Stimulated activated CD4-positive, alpha-beta T cell treated with anti-CD3 and anti-CD28 coated beads, Interleukin-15, amount 100 ng/mL, for 1 hour (primary cell): ENCODE results near the gene NPHP4.
"Not testable (repeated sequence)": the region's sequence is repeated elsewhere in the genome, so short reads cannot be mapped to it uniquely, and the experiment has no call there.

Experiments used
- DNase-seq, 2 donors: peaks; one replicate each; pipeline ENCODE4 v3.0.0-alpha.2; 2020; ENCODE audit warnings: low read depth in 1 of 2, low spot score in 1 of 2

Gene NPHP4

DNA sequence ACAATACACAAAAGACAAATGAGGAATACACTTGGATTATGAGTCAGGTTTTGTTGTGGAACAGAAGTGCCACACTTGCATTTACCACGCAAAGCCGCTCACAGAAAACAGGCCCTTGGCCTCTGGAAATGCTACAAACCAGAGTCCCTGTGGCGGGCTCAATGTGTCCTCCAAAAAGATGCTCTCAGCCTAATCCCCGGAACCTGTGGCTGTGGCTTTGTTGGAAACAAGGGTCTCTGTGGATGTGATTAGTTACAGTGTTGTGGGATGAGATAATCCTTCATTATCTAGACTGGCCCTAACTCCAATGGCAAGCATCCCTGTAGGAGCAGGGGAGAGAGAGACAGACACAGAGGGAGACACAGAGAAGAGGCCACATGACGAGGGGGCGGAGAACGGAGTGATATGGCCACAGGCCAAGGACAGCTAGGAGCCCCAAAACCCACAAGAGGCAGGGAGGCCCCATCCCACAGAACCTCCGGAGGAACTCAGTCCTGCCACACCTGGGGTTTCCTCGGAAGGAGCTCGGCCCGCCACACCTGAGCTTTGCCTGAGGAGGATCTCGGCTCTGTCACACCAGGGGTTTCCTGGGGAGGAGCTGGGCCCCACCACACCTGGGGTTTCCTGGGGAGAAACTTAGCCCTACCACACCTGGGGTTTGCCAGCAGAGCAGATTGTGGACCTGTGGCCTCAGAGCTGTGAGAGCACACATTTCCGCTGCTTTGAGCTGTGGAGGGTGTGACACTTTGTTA lies 55.4 kb downstream of the NPHP4 start:
- DNase-seq = no peak

DNA sequence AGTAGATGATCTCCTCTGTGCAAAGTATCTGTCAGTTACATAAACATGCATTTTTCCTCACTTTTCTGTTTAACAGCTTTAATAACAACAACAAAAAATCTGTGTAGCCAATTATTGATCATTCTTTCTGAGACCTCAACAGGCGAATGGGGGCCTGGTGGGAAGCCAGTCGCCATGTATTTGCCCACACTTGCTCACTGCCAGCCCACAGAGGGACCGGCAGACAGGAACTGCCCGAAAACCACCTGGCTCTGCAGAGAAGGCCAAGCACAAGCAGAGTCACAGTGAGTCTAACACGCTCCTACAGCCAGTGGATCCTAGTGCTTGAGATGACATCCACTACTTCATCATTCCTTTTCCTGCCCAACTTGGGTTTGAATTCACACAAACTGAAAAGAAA lies 56.1 kb downstream of the NPHP4 start:
- no peak for DNase-seq

- DNase-seq = no peak
Observed at GRCh38 chr1:5935026-5935425, 57.2 kb downstream of the NPHP4 start.

DNA sequence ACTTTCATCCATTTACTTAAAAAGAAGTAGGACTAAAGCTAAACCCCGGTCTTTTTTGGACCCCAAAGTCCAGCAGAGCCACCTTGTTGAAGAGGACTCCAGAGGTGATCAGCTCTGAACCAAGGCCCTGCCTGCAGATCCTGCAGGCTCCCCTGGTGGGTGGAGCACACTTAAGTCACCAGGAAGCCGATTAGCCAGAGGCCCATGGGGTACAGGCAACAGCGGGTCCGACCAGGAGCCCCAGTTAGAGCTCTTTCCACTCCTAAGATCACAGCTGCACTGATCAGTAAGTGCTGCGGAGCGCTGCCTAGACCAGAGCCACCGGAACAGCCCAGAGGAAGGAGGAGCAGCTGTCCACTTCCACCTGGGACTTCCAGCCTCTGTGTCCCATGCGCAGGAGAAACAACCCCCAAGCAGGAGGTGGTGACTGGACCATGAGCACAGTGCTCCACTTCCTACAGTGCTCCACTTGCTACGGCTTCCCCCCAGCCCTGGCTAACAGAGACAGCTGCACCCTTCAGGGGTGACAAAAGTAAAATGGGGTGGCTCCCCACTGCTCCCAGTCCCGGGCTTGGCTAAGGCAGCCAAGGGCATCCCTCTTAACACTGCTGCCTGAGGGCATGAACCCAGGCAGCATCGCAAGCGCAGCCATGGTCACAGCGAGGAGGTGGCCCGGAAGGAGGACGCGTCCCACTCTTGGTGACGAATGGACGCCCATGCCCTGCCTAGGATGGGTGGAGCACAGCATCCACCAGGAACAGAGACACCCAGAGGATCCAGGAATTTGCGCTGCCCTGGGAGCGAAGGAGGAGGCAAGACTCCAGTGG lies 58.0 kb downstream of the NPHP4 start:
- no peak for DNase-seq

DNA sequence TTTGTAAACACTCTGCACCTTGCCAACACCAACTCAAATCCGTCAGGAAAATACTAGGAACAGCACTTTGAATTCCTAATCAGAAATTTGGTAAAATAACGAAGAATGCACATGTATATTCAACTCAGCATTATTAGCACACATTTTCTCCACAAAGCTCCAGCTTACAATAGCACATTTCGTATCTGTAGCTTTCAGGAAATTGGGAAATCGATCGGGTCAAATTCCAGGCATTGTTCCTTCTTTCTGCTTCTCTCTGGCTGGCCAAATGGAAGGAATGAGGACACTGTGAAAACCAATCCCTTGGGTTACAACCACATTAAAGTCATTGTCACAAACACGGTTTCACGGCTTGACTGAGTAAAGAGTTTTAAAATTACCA lies 58.6 kb downstream of the NPHP4 start:
- DNase-seq = no peak

DNA sequence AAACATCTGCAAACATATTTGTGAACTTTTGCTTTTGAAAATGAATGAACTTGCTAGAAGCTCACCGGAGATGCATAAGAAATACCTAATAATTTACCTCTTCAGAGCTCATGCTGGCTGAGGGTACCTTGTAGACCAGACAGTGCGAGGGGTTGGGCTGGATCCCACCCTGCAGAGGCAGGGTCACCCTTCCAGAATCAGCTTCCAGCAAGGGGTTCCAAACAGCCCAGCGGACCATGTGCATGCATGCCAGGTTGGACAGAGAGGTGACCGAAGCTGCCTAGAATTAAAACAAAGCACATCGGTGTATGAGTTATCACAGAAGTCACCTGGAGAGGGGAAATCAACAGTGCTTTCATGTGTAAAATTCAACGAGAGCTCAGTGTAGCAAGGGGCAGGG lies 59.2 kb downstream of the NPHP4 start:
- DNase-seq = no peak

DNA sequence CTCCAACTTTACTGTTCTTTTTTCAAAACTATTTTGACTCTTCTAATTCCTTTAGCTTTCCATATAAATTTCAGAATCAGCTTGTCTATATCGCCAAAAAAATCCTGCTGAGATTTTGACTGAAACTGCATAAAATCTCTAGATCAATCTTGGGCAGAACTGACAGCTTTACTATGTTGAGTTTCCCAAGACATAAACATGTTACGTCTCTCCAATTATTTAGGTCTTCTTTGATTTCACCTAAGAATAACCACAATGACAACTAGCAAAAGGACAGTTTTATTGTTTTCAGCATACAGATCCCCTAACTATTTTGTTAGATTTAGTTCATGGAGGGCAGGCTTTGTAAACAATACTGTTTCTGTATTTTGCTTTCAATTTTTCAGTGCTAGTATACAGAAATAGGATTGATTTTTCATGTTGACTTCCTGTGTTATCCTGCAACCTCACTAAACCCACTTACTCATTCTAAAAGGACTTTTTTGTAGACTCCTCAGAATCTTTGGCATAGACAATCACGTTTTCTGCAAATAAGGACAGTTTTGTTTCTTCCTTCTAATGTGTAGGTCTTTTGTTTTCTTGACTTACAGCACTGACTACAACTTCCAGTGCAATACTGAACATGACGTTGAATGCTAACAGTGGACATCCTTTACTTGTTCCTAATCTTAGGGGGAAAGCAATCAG lies 63.4 kb downstream of the NPHP4 start:
- DNase-seq = no peak

DNA sequence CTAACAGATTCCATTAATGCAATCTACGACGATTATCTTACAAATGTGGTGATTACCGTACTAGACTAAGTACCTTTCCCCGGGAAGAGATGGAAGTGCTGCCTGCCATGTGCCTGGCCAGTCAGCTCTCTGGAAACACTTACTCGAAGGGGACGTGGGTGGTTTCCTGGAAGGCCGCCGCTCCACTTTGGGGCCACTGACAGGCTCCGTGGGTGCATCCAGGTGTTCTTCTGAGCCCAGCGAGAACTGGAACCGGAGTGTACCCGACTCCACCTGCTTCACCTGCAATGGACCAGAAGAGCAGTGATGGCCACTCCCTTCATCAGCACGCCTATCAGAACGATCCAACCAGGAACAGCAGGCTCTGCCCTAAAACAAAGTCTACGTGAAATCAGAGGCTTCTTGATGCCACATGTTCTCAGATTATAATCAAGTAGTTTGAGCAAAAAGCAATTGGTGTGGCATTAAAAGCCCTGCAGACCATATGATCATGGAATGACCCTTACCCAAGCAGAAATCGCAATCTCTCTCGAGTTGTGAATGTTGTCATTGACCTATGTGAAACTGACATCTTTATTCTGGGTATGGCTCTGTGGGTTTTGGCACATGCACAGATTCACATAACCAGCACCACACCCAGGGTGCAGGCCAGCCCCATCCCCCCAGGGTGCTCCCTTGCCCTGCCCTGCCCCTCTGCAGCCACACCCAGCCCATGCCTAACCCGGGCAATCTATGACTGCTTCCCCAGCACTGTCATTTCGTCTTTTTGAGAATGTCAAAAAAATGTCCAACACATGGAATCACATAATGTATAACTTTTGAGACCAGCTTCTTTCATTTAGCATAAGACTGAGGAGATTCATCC lies 64.5 kb downstream of the NPHP4 start:
- no peak for DNase-seq

DNA sequence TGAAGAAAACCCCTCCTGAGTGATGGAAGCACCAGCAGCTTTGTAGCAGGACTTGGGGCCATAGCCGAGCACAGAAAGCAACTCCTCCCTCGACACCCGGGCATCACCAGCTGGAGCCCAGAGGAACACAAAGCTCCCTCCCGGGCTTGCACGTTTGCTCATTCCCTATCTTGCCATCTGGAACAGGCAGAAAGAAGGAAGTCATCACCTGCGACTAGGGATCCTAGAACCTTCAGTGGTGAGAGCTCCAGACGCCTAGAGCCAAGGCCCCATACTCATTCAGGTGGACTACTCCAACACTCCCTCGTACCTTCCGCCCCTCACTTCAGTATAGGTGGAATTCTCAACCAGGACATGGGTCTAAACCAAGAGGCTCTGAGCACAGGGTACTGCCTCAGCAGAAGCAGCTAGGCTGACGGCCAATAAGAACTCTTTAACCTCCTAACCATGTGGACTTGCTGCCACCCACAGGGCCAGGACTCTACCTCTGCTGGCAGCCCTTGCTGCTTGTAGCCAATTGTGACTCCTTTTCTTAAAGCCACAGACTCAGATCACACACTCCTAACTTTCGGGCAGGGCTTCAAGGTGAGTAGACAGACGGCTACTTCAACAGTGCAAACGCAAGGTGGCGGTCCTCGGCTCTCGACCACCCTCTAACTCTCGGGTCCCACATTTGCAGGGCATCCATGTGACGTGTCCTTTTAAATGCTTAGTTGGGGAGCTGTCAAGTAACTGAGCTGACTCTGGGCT lies 65.4 kb downstream of the NPHP4 start:
- no peak for DNase-seq

DNA sequence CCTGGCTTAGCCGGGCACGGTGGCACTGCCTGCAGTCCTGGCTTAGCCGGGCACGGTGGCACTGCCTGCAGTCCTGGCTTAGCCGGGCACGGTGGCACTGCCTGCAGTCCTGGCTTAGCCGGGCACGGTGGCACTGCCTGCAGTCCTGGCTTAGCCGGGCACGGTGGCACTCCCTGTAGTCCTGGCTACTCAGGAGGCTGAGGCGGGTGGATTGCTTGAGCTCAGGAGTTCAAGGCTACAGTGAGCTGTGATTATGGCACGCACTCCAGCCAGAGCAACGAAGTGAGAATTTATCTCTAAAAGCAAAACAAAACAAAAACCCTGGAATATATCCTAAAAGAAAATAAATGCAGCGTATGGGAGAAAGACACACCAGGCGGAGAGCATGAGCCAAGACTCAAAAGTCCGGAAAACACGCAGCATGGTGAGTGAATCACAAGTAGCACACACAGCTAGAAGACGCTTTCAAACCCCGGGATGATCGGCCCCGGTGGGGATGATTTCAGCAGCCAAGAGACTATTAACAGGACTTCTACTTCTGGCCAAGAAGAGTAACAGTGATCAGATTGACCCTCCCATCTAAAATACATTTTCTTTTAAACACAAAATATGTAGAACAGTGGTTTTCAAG lies 69.4 kb downstream of the NPHP4 start:
- not testable (repeated sequence) for DNase-seq

GRCh38 chr1:5921671-5922070 lies 70.6 kb downstream of the NPHP4 start:
- no peak for DNase-seq

- no peak for DNase-seq
Observed at GRCh38 chr1:5921129-5921528, 71.1 kb downstream of the NPHP4 start.

GRCh38 chr1:5920201-5920600 lies 72.0 kb downstream of the NPHP4 start:
- no peak for DNase-seq

DNA sequence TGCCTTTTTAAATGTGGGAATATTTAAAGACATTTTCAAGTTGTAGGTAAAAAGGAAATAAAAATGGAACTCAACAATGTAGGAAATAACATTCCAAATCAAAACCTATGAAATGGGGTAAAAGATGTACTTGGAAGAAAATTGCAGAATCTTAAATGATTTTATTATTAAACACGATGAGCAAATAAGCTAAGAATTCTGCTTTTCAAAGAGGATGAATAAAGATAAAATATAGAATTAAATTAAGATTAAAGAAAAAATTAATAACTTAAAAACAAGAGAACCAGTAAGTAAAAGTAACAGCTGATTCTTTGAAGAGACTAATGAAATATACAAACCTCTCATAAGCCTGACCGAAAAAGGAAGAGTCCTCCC lies 74.0 kb downstream of the NPHP4 start:
- no peak for DNase-seq

GRCh38 chr1:5917591-5918274 lies 74.5 kb downstream of the NPHP4 start:
- no peak for DNase-seq

DNA sequence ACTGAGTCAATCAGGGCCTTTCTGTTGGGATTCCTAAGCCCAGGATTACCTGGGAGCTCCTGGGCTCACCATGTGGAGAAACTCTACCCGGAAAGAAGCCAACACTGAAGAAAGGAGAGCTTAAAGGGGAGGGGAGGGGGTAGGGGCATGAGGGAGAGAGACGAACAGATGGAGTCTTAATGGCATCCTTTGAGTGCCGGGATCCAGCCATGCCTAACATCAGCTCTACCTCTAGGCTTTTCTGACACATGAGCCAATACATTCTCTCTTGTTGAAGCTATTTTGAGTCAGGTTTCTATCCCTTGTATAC lies 75.0 kb downstream of the NPHP4 start:
- DNase-seq = no peak

DNA sequence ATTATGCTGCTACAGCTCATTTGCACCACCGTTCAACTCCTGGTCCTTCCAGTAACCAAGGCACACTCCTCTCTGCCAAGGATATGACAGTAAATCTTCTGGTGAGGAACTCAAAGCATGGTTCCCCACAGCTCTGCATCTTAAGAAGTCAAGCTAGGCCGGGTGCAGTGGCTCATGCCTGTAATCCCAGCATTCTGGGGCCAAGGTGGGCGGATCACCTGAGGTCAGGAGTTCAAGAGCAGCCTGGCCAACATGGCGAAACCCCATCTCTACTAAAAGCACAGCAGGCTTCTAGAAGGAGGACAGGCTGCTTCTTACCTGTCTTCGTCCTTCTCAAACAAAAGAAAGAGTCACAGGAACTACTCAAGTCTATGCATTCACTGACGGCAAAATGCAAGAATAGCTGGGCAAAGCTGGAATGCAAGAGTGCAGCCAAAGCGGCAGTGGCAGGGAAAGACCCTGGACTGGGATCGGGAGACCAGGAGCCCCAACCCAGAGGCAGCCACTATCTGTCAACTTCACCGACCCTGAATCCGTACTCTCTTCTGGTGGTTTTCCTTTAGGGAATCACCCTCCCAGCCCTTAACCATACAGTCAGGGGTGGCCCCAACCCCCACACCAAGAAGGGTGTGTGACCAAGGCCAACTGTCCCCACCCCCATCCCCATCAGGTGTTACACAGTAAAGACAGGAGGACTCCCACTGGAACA lies 75.5 kb downstream of the NPHP4 start:
- DNase-seq = no peak

- DNase-seq = no peak
Observed at GRCh38 chr1:5915587-5916571, 76.3 kb downstream of the NPHP4 start.
